HG03064 (cell line): Measurements from ENCODE around the gene TMEM120A.
A peak's percentile ranks its signal among the peaks of the same experiment; 100 is the strongest.
"Not testable (repeated sequence)": the region's sequence is repeated elsewhere in the genome, so short reads cannot be mapped to it uniquely, and the experiment has no call there.

Experiments used
- ATAC-seq: cut with Tn5 transposase; IDR thresholded peaks from one replicate; pipeline ENCODE4 v1.9.1; 2021; ENCODE audit warnings: low read depth; ENCODE audit not compliant: unreplicated experiment

Gene TMEM120A

GRCh38 chr7:75994388-75995051 lies at the start of gene TMEM120A:
Gene TMEM120A, minus strand, starts transcription at chr7:75994595. Its CDS starts 25 bp downstream, at chr7:75994570.
- peak; percentile 89 for ATAC-seq

GRCh38 chr7:76040126-76040525 lies 45.7 kb upstream of the TMEM120A start:
- ATAC-seq: no peak

GRCh38 chr7:76037310-76037709 lies 42.9 kb upstream of the TMEM120A start:
- no peak for ATAC-seq

GRCh38 chr7:76031964-76032363 lies 37.6 kb upstream of the TMEM120A start:
- ATAC-seq: no peak

GRCh38 chr7:76029682-76030081 lies 35.3 kb upstream of the TMEM120A start:
- not testable (repeated sequence) for ATAC-seq

- no peak for ATAC-seq
Observed at GRCh38 chr7:76023002-76023401, 28.6 kb upstream of the TMEM120A start.

GRCh38 chr7:76022026-76022780 lies 27.8 kb upstream of the TMEM120A start:
- ATAC-seq: no peak

- ATAC-seq: no peak
Observed at GRCh38 chr7:76020031-76020714, 25.8 kb upstream of the TMEM120A start.

GRCh38 chr7:76018520-76018919 lies 24.1 kb upstream of the TMEM120A start:
- not testable (repeated sequence) for ATAC-seq

GRCh38 chr7:76016191-76016947 lies 22.0 kb upstream of the TMEM120A start:
- ATAC-seq: no peak

- no peak for ATAC-seq
Observed at GRCh38 chr7:76011442-76011861, 17.1 kb upstream of the TMEM120A start.

- ATAC-seq: no peak
Observed at GRCh38 chr7:76009672-76010600, 15.5 kb upstream of the TMEM120A start.

GRCh38 chr7:76008156-76008687 lies 13.8 kb upstream of the TMEM120A start:
- ATAC-seq: no peak

GRCh38 chr7:76005004-76005403 lies 10.6 kb upstream of the TMEM120A start:
- not testable (repeated sequence) for ATAC-seq

GRCh38 chr7:76003351-76003750 lies 9.0 kb upstream of the TMEM120A start:
- ATAC-seq: no peak

- no peak for ATAC-seq
Observed at GRCh38 chr7:76002822-76003221, 8.4 kb upstream of the TMEM120A start.

GRCh38 chr7:76002139-76002538 lies 7.7 kb upstream of the TMEM120A start:
- no peak for ATAC-seq

GRCh38 chr7:76000566-76000965 lies 6.2 kb upstream of the TMEM120A start:
- ATAC-seq: no peak

GRCh38 chr7:75998038-75998437 lies 3.6 kb upstream of the TMEM120A start:
- no peak for ATAC-seq
